Bladder microvascular endothelial cell (primary cell): ENCODE measurements around the gene GJA9. TPM values are rescaled to one million over a fixed set of nuclear protein-coding genes. Genes with fewer than 3 reads are reported as not detected.

ENCODE experiments used
- total RNA-seq: library from RNA; depleted of rRNA; stranded (reverse); fragments of >200 nt; gene quantifications from 2 replicates; pipeline ENCODE4 v1.2.3, GENCODE V29; 2014

The GJA9 gene
- total RNA-seq, result not detected in 2 replicates

GRCh38 chr1:38881487-38881886 lies at the start of gene GJA9:
Gene GJA9, minus strand, starts transcription at chr1:38881587. Its CDS starts 5,489 bp downstream, at chr1:38876098.

GRCh38 chr1:38873027-38873969 lies 8.1 kb downstream of the GJA9 start, which contains the start of gene MYCBP:
Gene MYCBP, minus strand, starts transcription at chr1:38873348. Its CDS starts 43 bp downstream, at chr1:38873305.

GRCh38 chr1:38859561-38860453 lies 21.6 kb downstream of the GJA9 start, which contains the start of gene RRAGC:
Gene RRAGC, minus strand, starts transcription at chr1:38859772. Its CDS starts 126 bp downstream, at chr1:38859646.

Other genes starting within 250 kb of the GJA9 start
- 16.2 and 25.9 TPM in 2 replicates for gene RRAGC, start 21.8 kb downstream of the GJA9 start, total RNA-seq
- 6.3 and 9.8 TPM in 2 replicates for gene MYCBP, start 8.2 kb downstream of the GJA9 start, total RNA-seq
- gene RHBDL2, start 60.2 kb upstream of the GJA9 start, total RNA-seq, result 0.16 and 0.63 TPM in 2 replicates
- 22.5 and 28.8 TPM in 2 replicates for gene AKIRIN1, start 109.7 kb upstream of the GJA9 start, total RNA-seq
- 464 and 579 TPM in 2 replicates for gene NDUFS5, start 144.8 kb upstream of the GJA9 start, total RNA-seq